GM18517 (cell line): ENCODE measurements around the gene FUT8.
A peak's percentile ranks its signal among the peaks of the same experiment; 100 is the strongest.
"Not testable (repeated sequence)": the region's sequence is repeated elsewhere in the genome, so short reads cannot be mapped to it uniquely, and the experiment has no call there.

Experiments
- ATAC-seq: cut with Tn5 transposase; IDR thresholded peaks from one replicate; pipeline ENCODE4 v1.9.1; 2021; ENCODE audit warnings: mild to moderate bottlenecking, moderate library complexity; ENCODE audit not compliant: unreplicated experiment

The FUT8 gene

DNA sequence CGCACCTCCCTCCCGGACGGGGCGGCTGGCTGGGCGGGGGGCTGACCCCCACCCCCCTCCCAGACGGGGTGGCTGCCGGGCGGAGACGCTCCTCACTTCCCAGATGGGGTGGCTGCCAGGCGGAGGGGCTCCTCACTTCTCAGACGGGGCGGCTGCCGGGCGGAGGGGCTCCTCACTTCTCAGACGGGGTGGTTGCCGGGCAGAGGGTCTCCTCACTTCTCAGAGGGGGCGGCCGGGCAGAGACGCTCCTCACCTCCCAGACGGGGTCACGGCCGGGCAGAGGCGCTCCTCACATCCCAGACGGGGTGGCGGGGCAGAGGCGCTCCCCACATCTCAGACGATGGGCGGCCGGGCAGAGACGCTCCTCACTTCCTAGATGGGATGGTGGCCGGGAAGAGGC lies 280.0 kb downstream of the FUT8 start:
- ATAC-seq = not testable (repeated sequence)

- no peak for ATAC-seq
These were observed 284.3 kb downstream of the FUT8 start for GRCh38 chr14:65696801-65697200.

DNA sequence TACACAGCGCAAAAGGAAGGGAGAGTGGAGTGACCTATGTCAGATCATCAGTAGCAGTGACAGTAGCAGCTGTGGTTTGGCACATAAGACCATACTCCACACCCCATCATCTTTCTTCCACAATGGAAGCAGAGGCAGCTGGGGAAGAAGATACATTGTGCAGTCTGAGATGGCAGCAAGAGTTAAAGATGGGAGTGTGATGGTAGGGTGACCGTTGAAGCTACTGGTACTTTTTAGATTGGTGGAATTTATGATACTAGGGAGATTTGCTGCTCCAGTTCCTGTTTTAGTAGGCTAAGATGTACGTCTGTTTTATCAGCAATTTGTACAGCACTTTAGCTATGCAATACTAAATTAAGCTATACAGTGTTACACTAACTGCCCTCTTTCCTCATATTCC lies 291.0 kb downstream of the FUT8 start:
- no peak for ATAC-seq

DNA sequence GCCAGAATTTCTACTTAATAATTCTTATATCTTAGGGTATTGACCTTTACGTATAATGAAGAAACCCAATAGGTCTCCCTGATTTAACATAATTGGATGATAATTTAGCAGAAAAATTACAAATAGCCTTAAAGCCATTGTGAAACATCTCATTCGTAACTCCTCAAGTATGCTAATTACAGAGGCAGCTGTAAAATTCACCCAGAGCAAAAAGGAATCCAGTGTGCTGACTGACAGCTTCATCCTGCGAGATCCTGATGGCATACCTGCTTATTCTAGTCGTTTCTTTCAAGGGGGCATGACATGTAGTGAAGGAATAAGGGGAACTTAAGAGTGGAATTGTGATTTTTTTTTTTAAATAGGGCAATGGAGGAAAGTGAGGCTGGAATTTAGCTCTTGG lies 291.5 kb downstream of the FUT8 start:
- ATAC-seq = no peak

- no peak for ATAC-seq
These were observed 291.9 kb downstream of the FUT8 start for GRCh38 chr14:65704437-65704836.

GRCh38 chr14:65704850-65705249 lies 292.3 kb downstream of the FUT8 start:
- no peak for ATAC-seq

- no peak for ATAC-seq
These were observed 297.0 kb downstream of the FUT8 start for GRCh38 chr14:65709576-65709975.

- ATAC-seq = not testable (repeated sequence)
These were observed 304.3 kb downstream of the FUT8 start for GRCh38 chr14:65716813-65717212.

DNA sequence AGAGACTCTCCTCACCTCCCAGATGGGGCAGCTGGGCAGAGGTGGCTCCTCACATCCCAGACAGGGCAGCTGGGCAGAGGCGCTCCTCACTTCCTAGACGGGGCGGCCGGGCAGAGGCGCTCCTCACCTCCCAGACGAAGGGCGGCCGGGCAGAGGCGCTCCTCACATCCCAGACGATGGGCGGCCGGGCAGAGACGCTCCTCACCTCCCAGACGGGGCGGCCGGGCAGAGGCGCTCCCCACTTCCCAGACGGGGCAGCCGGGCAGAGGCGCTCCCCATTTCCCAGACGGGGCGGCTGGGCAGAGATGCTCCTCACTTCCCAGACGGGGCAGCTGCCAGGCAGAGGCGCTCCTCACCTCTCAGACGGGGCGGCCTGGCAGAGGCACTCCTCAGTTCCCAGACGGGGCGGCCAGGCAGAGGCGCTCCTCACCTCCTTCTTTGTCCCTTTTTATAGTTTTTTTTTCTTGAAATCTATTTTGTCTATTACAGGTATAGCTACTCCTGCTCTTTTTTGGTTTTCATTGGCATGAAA lies 304.9 kb downstream of the FUT8 start:
- not testable (repeated sequence) for ATAC-seq

DNA sequence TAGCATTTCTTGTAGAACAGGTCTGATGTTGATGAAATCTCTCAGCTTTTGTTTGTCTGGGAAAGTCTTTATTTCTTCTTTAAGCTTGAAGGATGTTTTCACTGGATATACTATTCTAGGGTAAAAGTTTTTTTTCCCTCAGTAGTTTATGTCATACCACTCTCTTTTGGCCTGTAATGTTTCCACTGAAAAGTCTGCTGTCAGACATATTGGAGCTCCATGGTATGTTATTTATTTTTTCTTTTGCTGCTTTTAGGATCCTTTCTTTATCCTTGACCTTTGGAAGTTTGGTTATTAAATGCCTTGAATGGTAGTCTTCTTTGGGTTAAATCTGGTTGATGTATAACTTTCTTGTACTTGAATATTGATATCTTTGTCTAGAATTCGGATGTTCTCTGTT lies 306.1 kb downstream of the FUT8 start:
- ATAC-seq = no peak

GRCh38 chr14:65720171-65720570 lies 307.6 kb downstream of the FUT8 start:
- no peak for ATAC-seq

DNA sequence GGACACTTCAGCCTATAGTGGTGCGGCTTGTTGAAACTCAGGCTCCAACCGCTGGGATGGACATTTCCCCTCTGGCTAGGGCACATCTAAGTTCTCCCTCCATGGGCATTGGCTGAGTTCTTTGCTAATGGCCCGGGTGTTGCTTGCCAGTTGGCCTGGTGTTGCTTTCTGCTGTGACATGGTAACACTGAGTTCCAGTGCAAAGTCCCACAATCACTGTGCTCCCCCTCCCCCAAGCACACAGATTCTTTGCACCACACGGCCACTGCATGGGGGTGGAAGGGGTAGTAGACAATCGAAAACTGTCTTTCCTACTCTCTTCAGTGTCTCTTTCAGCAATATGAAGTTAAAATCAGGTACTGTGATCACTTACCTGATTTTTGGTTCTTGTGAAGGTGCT lies 308.2 kb downstream of the FUT8 start:
- no peak for ATAC-seq

GRCh38 chr14:65723348-65723747 lies 310.8 kb downstream of the FUT8 start:
- ATAC-seq = no peak

DNA sequence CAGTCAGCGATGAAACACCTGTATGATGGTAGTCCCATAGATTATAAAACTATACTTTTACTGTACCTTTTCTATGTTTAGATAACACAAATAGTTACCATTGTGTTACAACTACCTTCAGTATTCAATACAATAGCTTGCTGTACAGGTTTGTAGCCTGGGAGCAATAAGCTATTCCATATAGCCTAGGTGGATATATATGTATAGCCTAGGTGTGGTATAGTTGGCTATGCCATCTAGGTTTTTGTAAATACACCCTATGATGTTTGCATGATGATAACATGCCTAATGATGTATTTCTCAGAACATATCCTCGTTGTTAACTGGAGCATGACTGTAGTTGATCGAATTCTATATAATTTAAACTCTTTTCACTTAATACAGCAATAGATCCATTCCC lies 316.1 kb downstream of the FUT8 start:
- no peak for ATAC-seq

DNA sequence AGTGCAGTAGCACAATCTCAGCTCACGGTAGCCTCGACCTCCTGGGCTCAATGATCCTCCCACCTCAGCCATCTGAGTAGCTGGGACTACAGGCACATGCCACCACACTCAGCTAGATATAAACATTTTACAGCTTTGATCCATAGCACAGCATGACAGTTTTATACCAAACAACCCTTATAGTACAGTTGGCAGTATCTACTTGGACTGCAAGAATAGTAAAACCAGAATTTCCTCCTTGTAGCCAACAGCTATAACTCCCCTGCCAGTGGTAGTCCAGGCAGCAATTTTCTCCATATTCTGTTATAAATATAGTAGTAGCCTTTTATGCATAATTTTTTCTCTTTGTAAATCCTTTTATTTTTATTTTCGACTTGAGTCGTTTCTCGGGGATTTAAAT lies 317.0 kb downstream of the FUT8 start:
- ATAC-seq = no peak

DNA sequence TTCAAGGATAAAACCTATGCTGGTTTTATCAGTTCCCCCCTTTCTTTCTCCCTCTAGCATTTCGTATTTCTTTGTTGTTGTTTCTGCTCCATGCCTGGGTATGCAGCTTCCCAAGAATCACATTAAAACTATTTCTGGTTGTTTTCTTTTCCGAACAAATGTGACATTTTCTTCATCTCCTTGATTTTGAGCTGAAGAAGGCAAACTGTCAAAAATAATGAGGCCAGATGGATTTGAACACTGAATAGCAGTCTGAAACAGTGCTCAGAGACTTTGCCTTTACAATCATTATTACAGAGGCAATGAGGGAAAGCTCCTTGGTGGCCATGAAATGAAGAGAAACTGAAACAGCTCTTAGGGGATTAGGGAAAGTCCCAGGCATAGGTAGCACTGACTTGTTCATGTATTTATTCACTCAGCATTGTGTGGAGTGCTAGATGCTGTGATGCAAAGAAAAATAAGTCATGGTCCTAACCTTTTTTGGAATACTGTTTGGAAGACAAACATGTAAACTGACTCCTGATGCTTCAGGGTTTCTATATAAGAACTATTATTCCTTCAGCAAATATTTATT lies 319.5 kb downstream of the FUT8 start:
- peak; percentile 96 for ATAC-seq

- no peak for ATAC-seq
These were observed 325.8 kb downstream of the FUT8 start for GRCh38 chr14:65738339-65738738.

- ATAC-seq = no peak
These were observed 333.1 kb downstream of the FUT8 start for GRCh38 chr14:65745396-65746190.

DNA sequence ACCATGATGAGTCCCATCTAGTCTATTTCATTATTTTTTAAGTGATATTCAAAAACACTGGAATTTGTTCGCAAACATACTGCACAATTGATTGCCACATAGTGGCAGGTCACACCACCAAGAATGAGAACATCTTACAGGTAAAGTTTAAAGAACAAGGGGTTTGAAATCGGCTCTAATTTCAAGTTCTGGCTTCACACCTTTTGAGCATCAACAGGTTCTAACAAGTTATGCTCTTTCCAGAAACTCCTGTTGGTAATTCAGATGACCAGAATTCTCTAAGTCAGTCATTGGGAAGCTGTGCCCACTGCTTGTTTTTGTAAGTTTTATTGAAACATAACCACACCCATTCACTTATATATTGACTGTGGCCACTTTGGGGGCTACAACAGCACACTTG lies 336.3 kb downstream of the FUT8 start:
- no peak for ATAC-seq

DNA sequence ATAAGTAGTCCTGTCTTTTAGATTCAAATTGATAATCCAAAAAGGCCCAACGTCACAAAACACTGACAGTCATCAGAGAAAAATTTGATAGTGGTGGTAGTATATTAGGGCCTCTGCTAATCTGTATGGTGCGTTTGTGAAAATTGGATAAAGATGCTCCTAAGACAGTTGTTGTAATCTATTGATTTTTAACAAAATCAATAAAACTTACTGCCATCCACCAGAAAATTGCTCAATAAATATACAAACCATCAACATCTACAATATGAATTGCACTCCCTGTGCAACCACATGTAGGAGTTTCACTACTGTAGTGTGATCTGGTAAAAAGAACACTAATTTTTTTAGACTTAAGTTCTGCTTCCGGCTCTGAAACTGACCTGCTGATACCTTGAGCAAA lies 336.8 kb downstream of the FUT8 start:
- ATAC-seq = no peak

DNA sequence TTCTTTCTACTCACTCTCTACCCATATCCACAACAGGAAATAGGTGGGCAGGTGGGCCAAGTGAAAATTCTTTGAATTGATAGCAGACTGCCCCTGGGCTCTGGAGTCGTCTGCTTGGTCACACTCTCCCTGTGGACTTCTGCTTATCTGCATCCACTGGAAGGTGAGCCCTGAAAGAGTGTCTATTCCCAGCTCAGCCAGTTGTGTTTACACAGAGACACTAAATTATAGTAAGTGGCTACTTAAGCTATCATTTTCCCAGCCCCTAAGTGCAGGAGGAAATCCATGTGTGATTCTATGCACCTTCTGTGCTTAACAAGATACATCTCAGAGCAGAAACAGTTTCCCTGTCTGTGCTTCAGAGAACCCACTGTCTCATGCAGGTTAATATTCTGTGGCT lies 338.4 kb downstream of the FUT8 start:
- ATAC-seq = no peak

DNA sequence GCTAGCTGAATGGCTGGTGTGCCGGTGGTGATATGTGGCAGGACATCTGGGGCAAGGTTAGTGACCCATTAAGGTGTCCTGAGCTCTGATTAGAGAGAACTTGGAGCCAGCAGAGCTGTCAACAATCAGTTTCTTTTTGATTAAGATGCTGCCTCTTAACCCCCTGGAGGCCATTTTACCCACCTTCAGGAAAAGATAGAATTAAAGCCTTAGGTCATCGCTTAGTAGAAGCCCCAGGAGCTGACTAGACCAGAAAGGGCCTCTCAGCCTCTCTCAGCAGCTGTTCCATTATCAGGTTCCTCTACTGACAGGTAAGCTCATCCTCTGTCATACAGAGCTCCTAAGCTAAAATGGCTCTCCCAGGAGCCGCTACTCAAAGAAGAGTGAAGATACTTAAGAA lies 339.0 kb downstream of the FUT8 start:
- ATAC-seq = no peak

DNA sequence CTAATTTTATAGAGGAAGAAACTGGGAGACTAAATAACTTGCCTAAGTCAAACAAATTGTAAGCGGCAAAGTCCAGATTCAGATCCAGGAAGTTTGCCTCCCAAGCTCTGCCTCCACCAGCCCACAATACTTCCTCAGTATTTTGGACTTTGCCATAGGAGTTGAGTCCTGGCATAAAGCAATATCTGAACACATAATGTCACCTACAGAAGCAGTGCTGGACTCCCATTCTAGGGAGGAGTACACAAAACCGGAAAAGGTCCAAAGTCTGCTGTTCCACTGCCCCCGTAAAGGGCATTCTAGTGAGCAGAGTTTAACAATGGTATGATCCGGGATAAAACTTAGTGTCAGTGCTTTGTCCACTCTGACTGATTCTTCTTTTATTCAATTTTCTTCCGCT lies 340.5 kb downstream of the FUT8 start:
- ATAC-seq = no peak
